Testis (tissue), 2 donors: ENCODE results near the gene ZXDA.

Source experiments
- POLR2A ChIP-seq: fragments of 450-650 bp; IDR thresholded peaks from one replicate; pipeline ENCODE4 v1.6.1; 2017; ENCODE audit warnings: antibody characterized with exemption, mild to moderate bottlenecking, moderate library complexity
- TF ChIP-seq, protein P1 (sequence below), 3 experiments: fragments of 450-650 bp in 2 of 3; fragments of 200-600 bp in 1 of 3; sonication (generic) in 1 of 3; IDR thresholded peaks; one replicate each; pipeline ENCODE4 v1.5.1; 2016 to 2019; ENCODE audit warnings: antibody characterized with exemption in 3 of 3, mild to moderate bottlenecking in 2 of 3, moderate library complexity in 1 of 3

DNA sequence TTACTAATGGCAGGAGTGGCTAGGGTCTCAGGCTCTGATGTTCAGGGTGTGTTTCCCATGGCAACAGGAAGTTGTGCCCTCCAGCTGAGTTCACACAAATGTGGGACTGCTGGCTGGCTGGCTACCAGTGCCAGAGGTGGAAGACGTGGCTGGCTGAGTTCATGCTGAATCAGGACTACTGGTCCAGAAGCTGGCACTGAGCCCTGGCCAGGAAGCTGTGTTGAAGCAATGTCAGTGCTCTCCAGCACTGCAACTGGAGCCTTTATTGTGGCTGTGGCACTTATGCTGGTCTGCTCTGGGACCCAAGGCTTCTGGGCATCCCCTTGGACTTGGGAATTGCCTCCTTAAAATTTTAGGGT lies 42.0 kb upstream of the ZXDA start:
- TF ChIP-seq, protein P1, sequence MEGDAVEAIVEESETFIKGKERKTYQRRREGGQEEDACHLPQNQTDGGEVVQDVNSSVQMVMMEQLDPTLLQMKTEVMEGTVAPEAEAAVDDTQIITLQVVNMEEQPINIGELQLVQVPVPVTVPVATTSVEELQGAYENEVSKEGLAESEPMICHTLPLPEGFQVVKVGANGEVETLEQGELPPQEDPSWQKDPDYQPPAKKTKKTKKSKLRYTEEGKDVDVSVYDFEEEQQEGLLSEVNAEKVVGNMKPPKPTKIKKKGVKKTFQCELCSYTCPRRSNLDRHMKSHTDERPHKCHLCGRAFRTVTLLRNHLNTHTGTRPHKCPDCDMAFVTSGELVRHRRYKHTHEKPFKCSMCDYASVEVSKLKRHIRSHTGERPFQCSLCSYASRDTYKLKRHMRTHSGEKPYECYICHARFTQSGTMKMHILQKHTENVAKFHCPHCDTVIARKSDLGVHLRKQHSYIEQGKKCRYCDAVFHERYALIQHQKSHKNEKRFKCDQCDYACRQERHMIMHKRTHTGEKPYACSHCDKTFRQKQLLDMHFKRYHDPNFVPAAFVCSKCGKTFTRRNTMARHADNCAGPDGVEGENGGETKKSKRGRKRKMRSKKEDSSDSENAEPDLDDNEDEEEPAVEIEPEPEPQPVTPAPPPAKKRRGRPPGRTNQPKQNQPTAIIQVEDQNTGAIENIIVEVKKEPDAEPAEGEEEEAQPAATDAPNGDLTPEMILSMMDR (IDR thresholded peaks at IDR 0.05) = no peak
- no peak for TF ChIP-seq POLR2A
